HCT116 (cell line): ENCODE data around the gene DPRX.

Experiments
- CEBPB ChIP-seq: IDR thresholded peaks from 2 replicates; pipeline ENCODE4 v1.6.1; 2012; ENCODE audit warnings: low read depth
- EZH2 ChIP-seq: fragments of 200-600 bp; sonication (generic); IDR thresholded peaks from 2 replicates; pipeline ENCODE4 v1.6.1; 2017; ENCODE audit warnings: antibody characterized with exemption, mixed run types
- RAD21 ChIP-seq: IDR thresholded peaks from 2 replicates; pipeline ENCODE4 v1.6.1; 2012; ENCODE audit warnings: low read depth, mild to moderate bottlenecking
- SRF ChIP-seq: IDR thresholded peaks from 2 replicates; pipeline ENCODE4 v1.6.1; 2012; ENCODE audit warnings: low read depth
- TF ChIP-seq, protein P1 (sequence below), 3 experiments: fragments of 200-600 bp in 1 of 3; sonication (generic) in 1 of 3; IDR thresholded peaks in 2 of 3; conservative IDR thresholded peaks in 1 of 3; 2 replicates each; pipeline ENCODE4 v1.5.1; 2012 to 2017; ENCODE audit warnings: low read depth in 2 of 3, low read length in 2 of 3, antibody characterized with exemption in 1 of 3, borderline replicate concordance in 1 of 3, control low read depth in 1 of 3, mild to moderate bottlenecking in 1 of 3, mixed read lengths in 1 of 3, mixed run types in 1 of 3, moderate library complexity in 1 of 3; ENCODE audit not compliant: insufficient read depth in 1 of 3

DNA sequence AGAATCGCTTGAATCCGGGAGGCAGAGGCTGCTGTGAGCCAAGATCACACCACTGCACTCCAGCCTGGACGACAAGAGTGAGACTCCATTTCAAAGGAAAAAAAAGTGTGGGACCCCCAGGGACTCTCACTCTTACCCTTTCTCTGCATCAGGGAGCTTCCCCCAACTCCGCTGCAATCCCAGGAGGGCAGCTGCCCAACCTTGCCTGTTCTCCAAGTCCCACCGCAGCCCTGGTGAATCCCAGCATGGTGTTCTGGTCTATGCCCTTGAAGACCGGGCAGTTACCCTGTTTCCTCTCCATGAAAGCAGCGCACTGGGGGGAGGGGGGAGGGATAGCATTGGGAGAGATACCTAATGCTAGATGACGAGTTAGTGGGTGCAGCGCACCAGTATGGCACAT lies 35.7 kb upstream of the DPRX start:
- TF ChIP-seq, protein P1, sequence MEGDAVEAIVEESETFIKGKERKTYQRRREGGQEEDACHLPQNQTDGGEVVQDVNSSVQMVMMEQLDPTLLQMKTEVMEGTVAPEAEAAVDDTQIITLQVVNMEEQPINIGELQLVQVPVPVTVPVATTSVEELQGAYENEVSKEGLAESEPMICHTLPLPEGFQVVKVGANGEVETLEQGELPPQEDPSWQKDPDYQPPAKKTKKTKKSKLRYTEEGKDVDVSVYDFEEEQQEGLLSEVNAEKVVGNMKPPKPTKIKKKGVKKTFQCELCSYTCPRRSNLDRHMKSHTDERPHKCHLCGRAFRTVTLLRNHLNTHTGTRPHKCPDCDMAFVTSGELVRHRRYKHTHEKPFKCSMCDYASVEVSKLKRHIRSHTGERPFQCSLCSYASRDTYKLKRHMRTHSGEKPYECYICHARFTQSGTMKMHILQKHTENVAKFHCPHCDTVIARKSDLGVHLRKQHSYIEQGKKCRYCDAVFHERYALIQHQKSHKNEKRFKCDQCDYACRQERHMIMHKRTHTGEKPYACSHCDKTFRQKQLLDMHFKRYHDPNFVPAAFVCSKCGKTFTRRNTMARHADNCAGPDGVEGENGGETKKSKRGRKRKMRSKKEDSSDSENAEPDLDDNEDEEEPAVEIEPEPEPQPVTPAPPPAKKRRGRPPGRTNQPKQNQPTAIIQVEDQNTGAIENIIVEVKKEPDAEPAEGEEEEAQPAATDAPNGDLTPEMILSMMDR (IDR thresholded peaks at IDR 0.05 in 2 of 3, conservative IDR thresholded peaks at IDR 0.05 in 1 of 3; ENCODE audit: borderline replicate concordance in 1 of 3, insufficient read depth in 1 of 3, low read depth in 2 of 3, low read length in 2 of 3) = no peak
- TF ChIP-seq RAD21 = no peak
- no peak for TF ChIP-seq EZH2
- no peak for TF ChIP-seq SRF
- no peak for TF ChIP-seq CEBPB
